WTC11 (cell line): ENCODE data around the gene NCS1.

Source experiments
- SMAD3 ChIP-seq: sonication (generic); formaldehyde crosslinking; IDR thresholded peaks from 2 replicates; pipeline ENCODE4 v1.8.0; 2022; ENCODE audit warnings: missing genetic modification reagents, mild to moderate bottlenecking, borderline replicate concordance
- ZSCAN18 ChIP-seq: fragments of 250-450 bp; sonication (Bioruptor Pico); IDR thresholded peaks from 2 replicates; pipeline ENCODE4 v2.1.2; 2022; ENCODE audit warnings: mild to moderate bottlenecking, moderate library complexity
- TF ChIP-seq, protein P1 (sequence below): fragments of 200-600 bp; IDR thresholded peaks from 2 replicates; pipeline ENCODE4 v1.8.0; 2022; ENCODE audit warnings: antibody characterized with exemption

DNA sequence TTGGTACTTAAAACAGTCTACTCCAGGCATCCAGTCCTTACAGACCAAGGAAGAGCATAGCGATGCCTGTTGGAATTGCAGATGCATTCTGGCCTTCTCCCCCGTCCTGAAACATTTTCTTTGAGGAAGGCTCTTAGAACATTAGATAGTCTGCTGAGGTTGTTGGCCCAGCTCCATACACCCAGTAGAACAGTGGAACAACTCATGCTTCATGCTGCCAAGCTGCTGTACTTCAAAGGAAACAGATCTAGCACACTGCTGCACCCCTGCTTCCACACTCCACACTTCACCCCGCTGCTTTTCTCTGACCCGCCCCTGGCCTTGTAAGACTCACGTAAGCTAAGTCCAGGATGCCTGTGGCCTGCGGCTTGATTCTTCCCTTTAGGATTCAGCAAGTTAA, 33.4 kb upstream of the NCS1 start:
- TF ChIP-seq, protein P1, sequence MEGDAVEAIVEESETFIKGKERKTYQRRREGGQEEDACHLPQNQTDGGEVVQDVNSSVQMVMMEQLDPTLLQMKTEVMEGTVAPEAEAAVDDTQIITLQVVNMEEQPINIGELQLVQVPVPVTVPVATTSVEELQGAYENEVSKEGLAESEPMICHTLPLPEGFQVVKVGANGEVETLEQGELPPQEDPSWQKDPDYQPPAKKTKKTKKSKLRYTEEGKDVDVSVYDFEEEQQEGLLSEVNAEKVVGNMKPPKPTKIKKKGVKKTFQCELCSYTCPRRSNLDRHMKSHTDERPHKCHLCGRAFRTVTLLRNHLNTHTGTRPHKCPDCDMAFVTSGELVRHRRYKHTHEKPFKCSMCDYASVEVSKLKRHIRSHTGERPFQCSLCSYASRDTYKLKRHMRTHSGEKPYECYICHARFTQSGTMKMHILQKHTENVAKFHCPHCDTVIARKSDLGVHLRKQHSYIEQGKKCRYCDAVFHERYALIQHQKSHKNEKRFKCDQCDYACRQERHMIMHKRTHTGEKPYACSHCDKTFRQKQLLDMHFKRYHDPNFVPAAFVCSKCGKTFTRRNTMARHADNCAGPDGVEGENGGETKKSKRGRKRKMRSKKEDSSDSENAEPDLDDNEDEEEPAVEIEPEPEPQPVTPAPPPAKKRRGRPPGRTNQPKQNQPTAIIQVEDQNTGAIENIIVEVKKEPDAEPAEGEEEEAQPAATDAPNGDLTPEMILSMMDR: no peak
- no peak for TF ChIP-seq SMAD3
- no peak for TF ChIP-seq ZSCAN18 (CRISPR knock-in tag)
